ENCODE results near the gene KCNK16. TPM values are rescaled to one million over a fixed set of nuclear protein-coding genes. Genes with fewer than 3 reads are reported as not detected.

KCNK16 gene
- total RNA-seq, 4 donors from 2014 or later = not detected

DNA sequence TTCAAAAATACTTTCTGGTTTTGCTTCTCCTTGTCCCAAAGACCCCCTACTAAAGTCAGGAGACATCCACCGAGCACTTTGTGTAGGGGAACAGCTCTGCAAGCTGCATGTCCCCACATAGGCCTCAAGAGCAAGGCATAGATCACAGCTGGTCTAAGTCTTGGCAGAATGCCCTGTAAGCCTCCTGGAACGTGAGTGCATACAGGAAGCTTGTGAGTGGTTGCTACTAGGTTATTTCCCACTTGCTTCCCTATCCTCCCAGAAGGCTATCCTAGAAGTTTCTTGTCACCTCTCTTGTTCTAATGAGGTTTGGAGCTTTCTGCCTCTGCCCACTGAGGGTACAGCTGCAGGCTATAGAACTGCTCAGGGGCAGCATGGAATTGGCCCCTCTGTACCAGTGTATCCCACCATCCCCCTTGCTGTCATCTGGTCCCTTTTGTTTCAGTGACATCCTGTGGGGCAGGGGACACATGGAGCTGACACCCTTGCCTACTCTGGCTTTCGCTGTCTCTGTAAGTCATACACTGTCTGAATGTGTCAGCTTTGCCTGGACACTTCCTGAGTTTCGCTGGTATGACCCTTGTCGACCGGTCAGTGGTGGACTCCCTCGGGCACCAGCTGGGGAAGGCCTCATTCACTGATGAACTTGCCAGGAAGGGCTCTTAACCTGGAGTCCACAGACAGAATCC, 35.6 kb upstream of the KCNK16 start:
- Histone ChIP-seq H3K27me3 (no peaks in the 10 kb centered on the region), H3K9me3 (no peaks in the 10 kb centered on the region), H3K4me3 (no peak overlapping the region), H3K36me3 (no peaks in the 10 kb centered on the region), H3K4me1 (no peaks in the 10 kb centered on the region), H3K27ac (no peak overlapping the region)
- no peak for DNase-seq
- intact Hi-C loops (cut with DNase I; ENCODE audit: low total_unique reads) = no loop called here
- TF ChIP-seq POLR2A (IDR thresholded peaks at IDR 0.05) = no peak
- TF ChIP-seq, protein P1, sequence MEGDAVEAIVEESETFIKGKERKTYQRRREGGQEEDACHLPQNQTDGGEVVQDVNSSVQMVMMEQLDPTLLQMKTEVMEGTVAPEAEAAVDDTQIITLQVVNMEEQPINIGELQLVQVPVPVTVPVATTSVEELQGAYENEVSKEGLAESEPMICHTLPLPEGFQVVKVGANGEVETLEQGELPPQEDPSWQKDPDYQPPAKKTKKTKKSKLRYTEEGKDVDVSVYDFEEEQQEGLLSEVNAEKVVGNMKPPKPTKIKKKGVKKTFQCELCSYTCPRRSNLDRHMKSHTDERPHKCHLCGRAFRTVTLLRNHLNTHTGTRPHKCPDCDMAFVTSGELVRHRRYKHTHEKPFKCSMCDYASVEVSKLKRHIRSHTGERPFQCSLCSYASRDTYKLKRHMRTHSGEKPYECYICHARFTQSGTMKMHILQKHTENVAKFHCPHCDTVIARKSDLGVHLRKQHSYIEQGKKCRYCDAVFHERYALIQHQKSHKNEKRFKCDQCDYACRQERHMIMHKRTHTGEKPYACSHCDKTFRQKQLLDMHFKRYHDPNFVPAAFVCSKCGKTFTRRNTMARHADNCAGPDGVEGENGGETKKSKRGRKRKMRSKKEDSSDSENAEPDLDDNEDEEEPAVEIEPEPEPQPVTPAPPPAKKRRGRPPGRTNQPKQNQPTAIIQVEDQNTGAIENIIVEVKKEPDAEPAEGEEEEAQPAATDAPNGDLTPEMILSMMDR (IDR thresholded peaks at IDR 0.05) = no peak

DNA sequence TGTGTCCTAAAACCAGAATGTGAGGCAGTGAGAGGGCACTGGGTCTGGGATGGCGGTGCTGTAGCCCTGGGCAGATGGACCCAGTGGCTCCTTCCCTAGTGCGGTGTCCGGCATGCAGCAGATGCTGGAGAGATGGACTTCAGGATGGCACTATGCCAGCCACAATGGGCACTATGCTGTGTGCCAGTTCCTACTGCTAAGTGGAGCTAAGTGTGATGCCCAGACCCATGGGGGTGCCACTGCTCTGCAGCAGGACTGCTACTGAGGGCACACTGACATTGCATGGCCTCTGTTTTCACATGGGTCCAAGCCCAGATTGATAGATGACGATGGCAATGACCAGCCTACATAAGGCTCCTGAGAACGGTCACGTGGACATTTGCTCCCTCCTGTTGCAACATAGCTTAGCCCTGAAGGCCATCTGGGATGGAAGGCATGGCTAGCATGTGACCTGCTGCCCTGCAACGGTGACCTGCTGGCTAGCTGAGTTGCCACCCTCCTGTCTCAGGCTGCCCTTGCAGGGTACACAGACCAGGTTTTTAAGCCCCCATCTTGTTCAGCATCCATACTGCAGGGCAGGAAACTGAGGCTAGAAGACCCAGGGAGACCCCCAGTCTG, 31.3 kb upstream of the KCNK16 start:
- Histone ChIP-seq H3K27ac (no peak overlapping the region), H3K9me3 (no peaks in the 10 kb centered on the region), H3K4me1 (no peaks in the 10 kb centered on the region), H3K36me3 (no peaks in the 10 kb centered on the region), H3K4me3 (no peak overlapping the region), H3K27me3 (no peaks in the 10 kb centered on the region)
- DNase-seq = no peak
- intact Hi-C loops (cut with DNase I; ENCODE audit: low total_unique reads) = no loop called here
- TF ChIP-seq POLR2A (IDR thresholded peaks at IDR 0.05) = no peak
- TF ChIP-seq, protein P1 (IDR thresholded peaks at IDR 0.05) = no peak

DNA sequence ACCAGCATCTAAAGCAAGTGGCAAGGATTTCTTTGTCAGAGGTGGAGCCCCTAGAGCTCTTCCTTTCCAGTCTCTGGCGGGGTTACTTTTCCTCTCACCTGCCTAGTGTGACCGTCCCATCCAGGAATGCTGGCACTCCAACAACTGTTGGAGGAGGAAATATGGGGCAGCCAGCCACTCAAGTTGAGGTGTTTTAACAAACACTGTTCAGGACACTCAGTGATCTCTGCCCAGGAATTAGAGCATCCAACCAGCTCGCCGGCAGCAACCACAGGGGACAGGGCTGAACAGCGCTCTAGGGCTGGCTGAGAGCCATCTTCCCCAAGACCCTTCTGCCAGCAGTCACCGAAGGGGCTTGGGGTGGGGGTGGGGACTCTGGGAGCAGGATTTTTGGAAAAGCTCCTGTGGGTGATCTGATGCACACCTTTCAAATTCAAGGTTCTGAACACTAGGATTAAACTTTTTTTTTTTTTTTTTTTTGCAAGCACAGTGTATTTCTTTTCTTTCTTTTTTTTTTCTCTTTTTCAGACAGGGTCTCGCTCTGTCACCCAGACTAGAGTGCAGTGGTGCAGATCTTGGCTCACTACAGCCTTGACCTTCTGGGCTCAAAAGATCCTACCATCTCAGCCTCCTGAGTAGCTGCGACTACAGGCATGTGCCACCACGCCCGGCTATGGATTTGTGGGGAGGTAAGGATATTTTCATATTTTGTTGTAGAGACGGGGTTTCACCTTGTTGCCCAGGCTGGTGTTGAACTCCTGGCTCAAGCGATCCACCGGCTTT, 28.4 kb upstream of the KCNK16 start:
- no peak overlapping the region for H3K27ac ChIP-seq
- no peak for TF ChIP-seq POLR2A (IDR thresholded peaks at IDR 0.05)
- TF ChIP-seq, protein P1 (IDR thresholded peaks at IDR 0.05) = no peak
- no peaks in the 10 kb centered on the region for H3K9me3 ChIP-seq
- H3K4me1 ChIP-seq = no peaks in the 10 kb centered on the region
- no peaks in the 10 kb centered on the region for H3K36me3 ChIP-seq
- intact Hi-C loops (cut with DNase I; ENCODE audit: low total_unique reads) = no loop called here
- H3K27me3 ChIP-seq = no peaks in the 10 kb centered on the region
- H3K4me3 ChIP-seq = no peak overlapping the region
- DNase-seq = no peak

DNA sequence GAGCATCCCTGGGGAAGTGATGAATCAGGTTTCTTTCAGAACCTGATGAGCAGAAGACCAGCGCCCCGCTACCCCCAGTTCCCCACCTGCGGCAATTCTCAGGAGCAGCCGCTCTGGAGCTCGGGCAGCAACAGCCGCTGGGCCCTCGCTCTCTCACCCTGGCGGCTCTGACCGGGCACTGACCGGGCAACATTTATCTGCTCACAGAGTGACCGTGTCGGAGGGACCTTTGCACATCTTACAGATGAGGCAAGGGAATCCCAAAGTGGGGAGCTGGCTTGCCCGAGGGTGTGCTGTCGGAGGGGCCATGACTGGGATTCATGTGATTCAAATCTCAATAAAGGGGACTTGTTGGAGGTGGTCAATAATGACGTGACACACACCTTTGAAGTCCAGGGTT, 26.2 kb upstream of the KCNK16 start:
- H3K36me3 ChIP-seq = no peaks in the 10 kb centered on the region
- H3K27ac ChIP-seq = no peak overlapping the region
- no peak overlapping the region for H3K4me3 ChIP-seq
- intact Hi-C loops (cut with DNase I; ENCODE audit: low total_unique reads) = no loop called here
- no peaks in the 10 kb centered on the region for H3K27me3 ChIP-seq
- TF ChIP-seq, protein P1 (IDR thresholded peaks at IDR 0.05) = no peak
- TF ChIP-seq POLR2A (IDR thresholded peaks at IDR 0.05) = no peak
- H3K9me3 ChIP-seq = no peaks in the 10 kb centered on the region
- no peaks in the 10 kb centered on the region for H3K4me1 ChIP-seq
- no peak for DNase-seq
